ENCODE results near the gene DPP4. TPM values are rescaled to one million over a fixed set of nuclear protein-coding genes. Genes with fewer than 3 reads are reported as not detected.

DPP4 gene
- total and polyA plus RNA-seq, 2 of the 13 experiments (the other 11 are each of a cell fraction or from before 2014, with no cell fraction given), result 39.4 to 109 TPM

GRCh38 chr2:162091325-162092007 is 17.5 kb upstream of the DPP4 start (continued):
- TF ChIP-seq SOX6 (IDR thresholded peaks at IDR 0.05) (no peak), SOX6 (CRISPR knock-in tag; IDR thresholded peaks at IDR 0.05) (peak; percentile 53; the same call in 1 of the 2 replicates), HNF1A (IDR thresholded peaks at IDR 0.05; ENCODE audit: low read depth) (peak; percentile 68; the same call in 1 of the 2 replicates), HNF1A (CRISPR knock-in tag; IDR thresholded peaks at IDR 0.05; ENCODE audit: borderline replicate concordance) (peak; percentile 83; the same call in 1 of the 2 replicates), U2AF1 (optimal IDR thresholded peaks at IDR 0.05; ENCODE audit: low read depth, low read length) (no peak), MXI1 (IDR thresholded peaks at IDR 0.05; ENCODE audit: borderline replicate concordance, low read depth, low read length) (peak; percentile 9; the same call in 1 of the 3 replicates), PHF20 (CRISPR knock-in tag; IDR thresholded peaks at IDR 0.05) (no peak), ZBTB37 (CRISPR knock-in tag; IDR thresholded peaks at IDR 0.05) (0 out of 2 replicates have a peak, but pooled peaks have one; percentile 23), HOMEZ (CRISPR knock-in tag; IDR thresholded peaks at IDR 0.05; ENCODE audit: low read depth) (peak; percentile 38; the same call in 1 of the 2 replicates), SRF (IDR thresholded peaks at IDR 0.05; ENCODE audit: low read depth, low read length) (peak; percentile 58; the same call in 1 of the 2 replicates)
- TF ChIP-seq, protein P1, sequence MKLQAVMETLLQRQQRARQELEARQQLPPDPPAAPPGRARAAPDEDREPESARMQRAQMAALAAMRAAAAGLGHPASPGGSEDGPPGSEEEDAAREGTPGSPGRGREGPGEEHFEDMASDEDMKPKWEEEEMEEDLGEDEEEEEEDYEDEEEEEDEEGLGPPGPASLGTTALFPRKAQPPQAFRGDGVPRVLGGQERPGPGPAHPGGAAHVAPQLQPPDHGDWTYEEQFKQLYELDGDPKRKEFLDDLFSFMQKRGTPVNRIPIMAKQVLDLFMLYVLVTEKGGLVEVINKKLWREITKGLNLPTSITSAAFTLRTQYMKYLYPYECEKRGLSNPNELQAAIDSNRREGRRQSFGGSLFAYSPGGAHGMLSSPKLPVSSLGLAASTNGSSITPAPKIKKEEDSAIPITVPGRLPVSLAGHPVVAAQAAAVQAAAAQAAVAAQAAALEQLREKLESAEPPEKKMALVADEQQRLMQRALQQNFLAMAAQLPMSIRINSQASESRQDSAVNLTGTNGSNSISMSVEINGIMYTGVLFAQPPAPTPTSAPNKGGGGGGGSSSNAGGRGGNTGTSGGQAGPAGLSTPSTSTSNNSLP (IDR thresholded peaks at IDR 0.05; ENCODE audit: low read depth, low read length), result peak; percentile 64; the same call in 1 of the 2 replicates
- TF ChIP-seq, protein P2, sequence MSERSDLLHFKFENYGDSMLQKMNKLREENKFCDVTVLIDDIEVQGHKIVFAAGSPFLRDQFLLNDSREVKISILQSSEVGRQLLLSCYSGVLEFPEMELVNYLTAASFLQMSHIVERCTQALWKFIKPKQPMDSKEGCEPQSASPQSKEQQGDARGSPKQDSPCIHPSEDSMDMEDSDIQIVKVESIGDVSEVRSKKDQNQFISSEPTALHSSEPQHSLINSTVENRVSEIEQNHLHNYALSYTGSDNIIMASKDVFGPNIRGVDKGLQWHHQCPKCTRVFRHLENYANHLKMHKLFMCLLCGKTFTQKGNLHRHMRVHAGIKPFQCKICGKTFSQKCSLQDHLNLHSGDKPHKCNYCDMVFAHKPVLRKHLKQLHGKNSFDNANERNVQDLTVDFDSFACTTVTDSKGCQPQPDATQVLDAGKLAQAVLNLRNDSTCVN (CRISPR knock-in tag; IDR thresholded peaks at IDR 0.05; ENCODE audit: borderline replicate concordance), result peak; percentile 90
- TF ChIP-seq, protein P3, sequence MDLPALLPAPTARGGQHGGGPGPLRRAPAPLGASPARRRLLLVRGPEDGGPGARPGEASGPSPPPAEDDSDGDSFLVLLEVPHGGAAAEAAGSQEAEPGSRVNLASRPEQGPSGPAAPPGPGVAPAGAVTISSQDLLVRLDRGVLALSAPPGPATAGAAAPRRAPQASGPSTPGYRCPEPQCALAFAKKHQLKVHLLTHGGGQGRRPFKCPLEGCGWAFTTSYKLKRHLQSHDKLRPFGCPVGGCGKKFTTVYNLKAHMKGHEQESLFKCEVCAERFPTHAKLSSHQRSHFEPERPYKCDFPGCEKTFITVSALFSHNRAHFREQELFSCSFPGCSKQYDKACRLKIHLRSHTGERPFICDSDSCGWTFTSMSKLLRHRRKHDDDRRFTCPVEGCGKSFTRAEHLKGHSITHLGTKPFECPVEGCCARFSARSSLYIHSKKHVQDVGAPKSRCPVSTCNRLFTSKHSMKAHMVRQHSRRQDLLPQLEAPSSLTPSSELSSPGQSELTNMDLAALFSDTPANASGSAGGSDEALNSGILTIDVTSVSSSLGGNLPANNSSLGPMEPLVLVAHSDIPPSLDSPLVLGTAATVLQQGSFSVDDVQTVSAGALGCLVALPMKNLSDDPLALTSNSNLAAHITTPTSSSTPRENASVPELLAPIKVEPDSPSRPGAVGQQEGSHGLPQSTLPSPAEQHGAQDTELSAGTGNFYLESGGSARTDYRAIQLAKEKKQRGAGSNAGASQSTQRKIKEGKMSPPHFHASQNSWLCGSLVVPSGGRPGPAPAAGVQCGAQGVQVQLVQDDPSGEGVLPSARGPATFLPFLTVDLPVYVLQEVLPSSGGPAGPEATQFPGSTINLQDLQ (CRISPR knock-in tag; IDR thresholded peaks at IDR 0.05), result no peak
